DND-41 (cell line): ENCODE results near the gene SYTL2.

Experiments
- ATAC-seq: fragments of 200-7000 bp; cut with Tn5 transposase; 3 replicates; pipeline ENCODE4 v1.9.1; 2021; ENCODE audit warnings: low read depth; ENCODE audit not compliant: insufficient read depth
- DNase-seq: peaks from one replicate; pipeline ENCODE4 v3.0.0-alpha.2; 2020
- H2AFZ ChIP-seq: 2 replicates; pipeline ENCODE4 v1.6.0; 2012; ENCODE audit warnings: low read depth, low read length
- H3K27ac ChIP-seq: 2 replicates; pipeline ENCODE4 v1.5.1; 2012; ENCODE audit warnings: low read length, inconsistent platforms
- H3K27me3 ChIP-seq: fragments of 200-600 bp; sonication (generic); 2 replicates; pipeline ENCODE4 v1.6.0; 2012; ENCODE audit warnings: low read length, mild to moderate bottlenecking, inconsistent platforms; ENCODE audit not compliant: insufficient read depth, poor library complexity
- H3K36me3 ChIP-seq: 2 replicates; pipeline ENCODE4 v1.5.1; 2012; ENCODE audit warnings: low read length, inconsistent platforms; ENCODE audit not compliant: insufficient read depth
- H3K4me1 ChIP-seq: 2 replicates; pipeline ENCODE4 v1.5.1; 2012; ENCODE audit warnings: mild to moderate bottlenecking, low read length; ENCODE audit not compliant: insufficient read depth
- H3K4me2 ChIP-seq: 2 replicates; pipeline ENCODE4 v1.6.0; 2012; ENCODE audit warnings: mild to moderate bottlenecking, moderate library complexity, low read length, inconsistent platforms; ENCODE audit not compliant: insufficient read depth
- H3K4me3 ChIP-seq, 2 experiments: fragments of 200-600 bp in 1 of 2; shearing (Covaris generic) in 1 of 2; 2 replicates each; pipeline ENCODE4 v1.5.1; 2012 to 2016; ENCODE audit warnings: inconsistent platforms in 2 of 2, low read length in 2 of 2, mild to moderate bottlenecking in 2 of 2, low read depth in 1 of 2, moderate library complexity in 1 of 2
- H3K79me2 ChIP-seq: 2 replicates; pipeline ENCODE4 v1.6.0; 2012; ENCODE audit warnings: low read length, inconsistent platforms; ENCODE audit not compliant: insufficient read depth
- H3K9ac ChIP-seq: 2 replicates; pipeline ENCODE4 v1.6.0; 2012; ENCODE audit warnings: low read depth, mild to moderate bottlenecking, inconsistent platforms, low read length, moderate library complexity
- H3K9me3 ChIP-seq: 2 replicates; pipeline ENCODE4 v1.5.1; 2012; ENCODE audit warnings: low read length, moderate library complexity, mild to moderate bottlenecking, inconsistent platforms; ENCODE audit not compliant: insufficient read depth, severe bottlenecking
- H4K20me1 ChIP-seq: 2 replicates; pipeline ENCODE4 v1.6.0; 2012; ENCODE audit warnings: low read length; ENCODE audit not compliant: insufficient read depth
- EZH2 ChIP-seq: IDR thresholded peaks from 3 replicates; pipeline ENCODE4 v1.6.1; 2012; ENCODE audit warnings: borderline replicate concordance, low read depth, mild to moderate bottlenecking, moderate library complexity, low read length, inconsistent platforms; ENCODE audit not compliant: severe bottlenecking
- TF ChIP-seq, protein P1 (sequence below): IDR thresholded peaks from 2 replicates; pipeline ENCODE4 v1.5.1; 2012; ENCODE audit warnings: borderline replicate concordance, low read length, moderate library complexity, mild to moderate bottlenecking; ENCODE audit not compliant: poor library complexity, severe bottlenecking; ENCODE audit errors: extremely low read depth

Gene SYTL2

DNA sequence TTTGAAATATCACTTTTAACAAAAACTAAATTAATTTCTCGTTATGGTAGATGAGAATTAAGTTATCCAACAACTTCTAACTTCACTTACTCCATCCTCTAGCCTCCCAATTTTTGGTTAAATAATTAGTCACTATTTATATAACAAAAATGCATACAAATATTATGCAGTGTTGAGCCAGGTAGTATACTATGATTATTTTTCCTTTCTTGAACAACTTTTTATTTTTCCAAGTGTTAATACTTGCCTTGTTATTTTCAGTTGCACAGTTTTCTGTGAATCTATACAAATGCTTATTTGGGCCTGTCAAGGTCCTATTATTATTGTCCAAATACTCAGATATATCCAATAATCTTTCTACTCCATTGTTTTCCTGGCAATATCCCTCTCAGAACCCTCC, 24.3 kb upstream of the SYTL2 start:
- TF ChIP-seq, protein P1, sequence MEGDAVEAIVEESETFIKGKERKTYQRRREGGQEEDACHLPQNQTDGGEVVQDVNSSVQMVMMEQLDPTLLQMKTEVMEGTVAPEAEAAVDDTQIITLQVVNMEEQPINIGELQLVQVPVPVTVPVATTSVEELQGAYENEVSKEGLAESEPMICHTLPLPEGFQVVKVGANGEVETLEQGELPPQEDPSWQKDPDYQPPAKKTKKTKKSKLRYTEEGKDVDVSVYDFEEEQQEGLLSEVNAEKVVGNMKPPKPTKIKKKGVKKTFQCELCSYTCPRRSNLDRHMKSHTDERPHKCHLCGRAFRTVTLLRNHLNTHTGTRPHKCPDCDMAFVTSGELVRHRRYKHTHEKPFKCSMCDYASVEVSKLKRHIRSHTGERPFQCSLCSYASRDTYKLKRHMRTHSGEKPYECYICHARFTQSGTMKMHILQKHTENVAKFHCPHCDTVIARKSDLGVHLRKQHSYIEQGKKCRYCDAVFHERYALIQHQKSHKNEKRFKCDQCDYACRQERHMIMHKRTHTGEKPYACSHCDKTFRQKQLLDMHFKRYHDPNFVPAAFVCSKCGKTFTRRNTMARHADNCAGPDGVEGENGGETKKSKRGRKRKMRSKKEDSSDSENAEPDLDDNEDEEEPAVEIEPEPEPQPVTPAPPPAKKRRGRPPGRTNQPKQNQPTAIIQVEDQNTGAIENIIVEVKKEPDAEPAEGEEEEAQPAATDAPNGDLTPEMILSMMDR = no peak
- TF ChIP-seq EZH2 = no peak
- H3K27ac ChIP-seq = no peak overlapping the region

DNA sequence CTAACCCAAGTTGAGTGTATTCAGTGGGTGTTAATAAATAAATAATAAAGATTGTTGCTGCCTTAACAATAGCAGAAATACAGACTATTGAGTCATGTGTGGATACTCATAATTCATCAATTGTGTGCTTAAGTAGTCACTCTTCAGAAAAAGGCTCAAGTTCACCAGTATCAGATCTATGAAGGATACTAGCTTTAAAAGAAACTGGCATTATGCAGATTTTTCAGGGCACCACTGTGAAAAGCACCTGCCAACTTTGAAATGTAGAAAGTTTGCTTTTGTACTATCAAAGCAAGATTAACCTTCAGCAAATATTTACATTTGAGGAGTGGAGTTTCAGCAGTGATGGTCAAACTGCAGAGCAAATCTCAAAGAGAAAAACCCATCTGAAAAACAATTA, 20.1 kb upstream of the SYTL2 start:
- no peak for DNase-seq
- Histone ChIP-seq H3K27ac (no peak overlapping the region), H3K9me3 (no peaks in the 10 kb centered on the region), H3K36me3 (no peaks in the 10 kb centered on the region), H3K4me2 (no peak overlapping the region), H3K79me2 (no peaks in the 10 kb centered on the region), H3K9ac (no peak overlapping the region), H3K4me1 (no peaks in the 10 kb centered on the region), H4K20me1 (0 out of 2 replicates have a peak, but pooled peaks cover 4% of the 10 kb centered on the region), H3K27me3 (peaks cover 30% of the 10 kb centered on the region), H2AFZ (no peak overlapping the region), H3K4me3 (no peak overlapping the region)
- no peak for ATAC-seq
- TF ChIP-seq EZH2 = no peak
- TF ChIP-seq, protein P1 = no peak

More for the DNA sequence above, 24.3 kb upstream of the SYTL2 start:
- Histone ChIP-seq H3K9me3 (no peaks in the 10 kb centered on the region), H3K9ac (no peak overlapping the region), H3K79me2 (no peaks in the 10 kb centered on the region), H3K4me1 (no peaks in the 10 kb centered on the region), H2AFZ (no peak overlapping the region), H3K4me3 (no peak overlapping the region), H4K20me1 (no peaks in the 10 kb centered on the region; the same call in 1 of the 2 replicates), H3K4me2 (no peak overlapping the region), H3K27me3 (peaks cover 22% of the 10 kb centered on the region), H3K36me3 (no peaks in the 10 kb centered on the region)
- DNase-seq (no peak), ATAC-seq (no peak)

DNA sequence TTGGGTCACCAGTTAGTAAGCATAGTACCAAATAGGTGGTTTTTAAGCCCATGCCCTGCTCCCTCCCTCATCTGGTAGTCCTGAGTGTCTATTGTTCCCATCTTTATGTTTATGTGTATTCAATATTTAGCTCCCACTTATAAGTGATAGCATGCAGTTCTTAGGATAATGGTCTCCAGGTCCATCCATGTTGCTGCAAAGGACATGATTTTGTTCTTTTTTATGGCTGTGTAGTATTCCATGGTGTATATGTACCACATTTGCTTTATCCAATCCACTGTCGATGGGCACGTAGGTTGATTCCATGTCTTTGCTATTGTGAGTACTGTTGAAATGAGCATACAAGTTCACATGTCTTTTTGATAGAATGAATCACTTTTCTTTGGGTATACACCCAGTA, 18.2 kb upstream of the SYTL2 start:
- ATAC-seq = no peak
- Histone ChIP-seq H3K27ac (no peak overlapping the region), H2AFZ (no peak overlapping the region), H3K4me1 (peaks cover 1% of the 10 kb centered on the region; the same call in 1 of the 2 replicates), H3K36me3 (no peaks in the 10 kb centered on the region), H3K4me2 (no peak overlapping the region), H3K4me3 (no peak overlapping the region), H3K9me3 (no peaks in the 10 kb centered on the region), H3K27me3 (peaks cover 32% of the 10 kb centered on the region), H3K9ac (no peak overlapping the region), H3K79me2 (no peaks in the 10 kb centered on the region), H4K20me1 (peaks cover 6% of the 10 kb centered on the region; the same call in 1 of the 2 replicates)
- no peak for DNase-seq
- TF ChIP-seq EZH2 = no peak
- TF ChIP-seq, protein P1 = no peak

DNA sequence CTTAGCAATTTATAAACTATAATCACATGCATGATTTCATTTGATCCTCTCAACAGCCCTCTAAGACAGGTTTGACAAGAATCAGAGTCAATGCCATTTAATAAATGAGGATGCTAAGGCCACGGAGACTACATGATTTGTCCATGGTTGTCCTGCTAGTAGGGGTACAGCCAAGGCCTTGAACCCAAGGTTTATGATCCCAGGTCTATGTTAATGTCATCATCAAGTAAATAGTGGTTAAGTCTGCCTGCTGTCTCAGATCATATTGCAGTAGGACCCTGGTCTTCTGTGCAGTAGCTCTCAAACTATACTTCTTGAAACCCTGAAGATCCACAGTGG, 17.7 kb upstream of the SYTL2 start:
- TF ChIP-seq, protein P1 = no peak
- no peak for TF ChIP-seq EZH2
- Histone ChIP-seq H3K27me3 (peaks cover 32% of the 10 kb centered on the region), H3K4me2 (no peak overlapping the region), H3K27ac (no peak overlapping the region), H4K20me1 (peaks cover 8% of the 10 kb centered on the region; the same call in 1 of the 2 replicates), H3K9me3 (no peaks in the 10 kb centered on the region), H3K36me3 (no peaks in the 10 kb centered on the region), H3K9ac (no peak overlapping the region), H3K4me3 (no peak overlapping the region), H2AFZ (no peak overlapping the region), H3K4me1 (peaks cover 7% of the 10 kb centered on the region; the same call in 1 of the 2 replicates), H3K79me2 (no peaks in the 10 kb centered on the region)
- DNase-seq (no peak), ATAC-seq (no peak)
